Immature natural killer cell (primary cell): Measurements from ENCODE around the gene SKA1. TPM values are rescaled to one million over a fixed set of nuclear protein-coding genes. Genes with fewer than 3 reads are reported as not detected.
"Not testable (repeated sequence)": the region's sequence is repeated elsewhere in the genome, so short reads cannot be mapped to it uniquely, and the experiment has no call there.

Experiments used
- DNase-seq, 3 donors: peaks; one replicate each; pipeline ENCODE4 v3.0.0; 2022; ENCODE audit warnings: mixed read lengths in 1 of 3
- H3K27ac Mint-ChIP-seq, 6 donors: one replicate each; pipeline ENCODE4 v1.8.0; 2020; ENCODE audit warnings: mixed read lengths in 6 of 6, mild to moderate bottlenecking in 5 of 6, inconsistent platforms in 4 of 6, moderate library complexity in 3 of 6
- H3K27me3 Mint-ChIP-seq, 3 donors: one replicate each; pipeline ENCODE4 v1.8.0; 2020 to 2021; ENCODE audit warnings: low read depth in 3 of 3, mild to moderate bottlenecking in 3 of 3, mixed read lengths in 3 of 3, moderate library complexity in 3 of 3, inconsistent platforms in 1 of 3
- H3K36me3 Mint-ChIP-seq, 3 donors: one replicate each; pipeline ENCODE4 v1.8.0; 2020; ENCODE audit warnings: mixed read lengths in 3 of 3, inconsistent platforms in 2 of 3, mild to moderate bottlenecking in 2 of 3
- H3K4me1 Mint-ChIP-seq, 2 donors: one replicate each; pipeline ENCODE4 v1.8.0; 2020; ENCODE audit warnings: inconsistent platforms in 2 of 2, mild to moderate bottlenecking in 2 of 2, mixed read lengths in 2 of 2, moderate library complexity in 1 of 2
- H3K4me3 Mint-ChIP-seq, 5 donors: one replicate each; pipeline ENCODE4 v1.8.0; 2020; ENCODE audit warnings: mild to moderate bottlenecking in 5 of 5, mixed read lengths in 5 of 5, inconsistent platforms in 3 of 5, moderate library complexity in 3 of 5
- H3K9me3 Mint-ChIP-seq, 6 donors: one replicate each; pipeline ENCODE4 v1.8.0; 2020; ENCODE audit warnings: mild to moderate bottlenecking in 6 of 6, mixed read lengths in 6 of 6, inconsistent platforms in 4 of 6, moderate library complexity in 3 of 6
- polyA plus RNA-seq, 3 donors: library from polyadenylated mRNA; unstranded; fragments of 300-500 nt; fragmentation: Illumina TruSeq; gene quantifications; one replicate each; pipeline ENCODE4 v1.2.3, GENCODE V29; 2021

The SKA1 gene
- polyA plus RNA-seq, 3 donors from 2014 or later: 0.47 to 1.4 (median 1.2) TPM

DNA sequence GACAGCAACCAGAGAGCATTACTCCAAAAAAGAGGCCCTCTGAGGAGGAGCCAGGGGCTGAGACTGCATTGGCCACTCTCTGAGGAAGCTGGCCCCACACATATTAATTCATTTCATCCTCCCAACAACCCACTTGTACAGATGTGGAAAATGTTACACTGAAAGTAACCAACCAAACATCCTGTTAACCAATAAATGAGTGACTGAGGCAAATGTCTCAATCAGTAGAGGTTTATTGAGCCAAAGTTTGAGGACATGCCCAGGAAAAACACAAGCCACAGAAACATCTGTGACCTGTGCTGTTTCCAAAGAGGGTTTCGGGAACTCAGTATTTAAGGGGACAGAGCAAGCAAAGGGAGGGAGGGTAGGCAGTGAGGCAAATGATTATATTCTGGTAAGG lies 53.0 kb downstream of the SKA1 start:
- H3K9me3 Mint-ChIP-seq: peaks cover 0 to 10% (median 2%) of the 10 kb centered on the region in 6 donors
- H3K4me1 Mint-ChIP-seq: no peaks in the 10 kb centered on the region
- peaks cover 3 to 6% (median 5%) of the 10 kb centered on the region in 3 donors for H3K27me3 Mint-ChIP-seq
- no peak overlapping the region for H3K4me3 Mint-ChIP-seq
- H3K27ac Mint-ChIP-seq: no peak overlapping the region
- H3K36me3 Mint-ChIP-seq: no peaks in the 10 kb centered on the region
- DNase-seq: no peak

DNA sequence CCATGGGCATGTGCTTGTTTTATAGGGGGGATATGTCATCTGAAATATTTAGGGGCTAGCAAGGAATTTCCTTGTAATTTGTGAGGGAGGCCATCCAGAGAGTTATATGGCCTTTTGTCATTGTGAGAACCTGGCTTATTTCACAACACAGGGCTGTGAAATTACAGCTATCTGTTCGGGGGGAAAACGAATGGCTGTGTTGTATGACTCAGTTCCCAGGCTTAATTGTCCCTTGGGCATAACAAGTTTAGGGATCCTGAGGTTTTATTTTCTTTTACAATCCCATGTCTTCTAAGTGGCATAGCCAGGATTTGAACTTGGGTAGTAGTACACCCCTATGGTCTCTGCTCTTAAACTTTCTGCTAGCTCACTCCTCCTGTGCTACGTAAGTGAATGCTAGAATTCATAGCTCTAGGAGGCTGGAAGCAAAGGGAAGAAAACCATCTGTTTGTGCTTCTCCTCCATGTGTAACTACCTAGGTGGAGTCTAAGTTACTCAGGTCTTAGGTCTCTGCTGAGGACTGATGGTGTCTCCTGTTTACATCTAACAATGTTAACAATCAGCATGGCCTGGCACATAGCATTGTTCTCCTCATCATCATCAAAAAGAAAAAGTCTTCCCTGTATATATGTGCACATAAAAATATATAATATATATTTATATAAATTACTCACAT lies 53.8 kb downstream of the SKA1 start:
- H3K27me3 Mint-ChIP-seq: peaks cover 3% of the 10 kb centered on the region in 3 donors
- H3K36me3 Mint-ChIP-seq: no peaks in the 10 kb centered on the region
- no peaks in the 10 kb centered on the region for H3K4me1 Mint-ChIP-seq
- H3K4me3 Mint-ChIP-seq: no peak overlapping the region
- no peak for DNase-seq
- peaks cover 0 to 10% (median 2%) of the 10 kb centered on the region in 6 donors for H3K9me3 Mint-ChIP-seq
- no peak overlapping the region for H3K27ac Mint-ChIP-seq

DNA sequence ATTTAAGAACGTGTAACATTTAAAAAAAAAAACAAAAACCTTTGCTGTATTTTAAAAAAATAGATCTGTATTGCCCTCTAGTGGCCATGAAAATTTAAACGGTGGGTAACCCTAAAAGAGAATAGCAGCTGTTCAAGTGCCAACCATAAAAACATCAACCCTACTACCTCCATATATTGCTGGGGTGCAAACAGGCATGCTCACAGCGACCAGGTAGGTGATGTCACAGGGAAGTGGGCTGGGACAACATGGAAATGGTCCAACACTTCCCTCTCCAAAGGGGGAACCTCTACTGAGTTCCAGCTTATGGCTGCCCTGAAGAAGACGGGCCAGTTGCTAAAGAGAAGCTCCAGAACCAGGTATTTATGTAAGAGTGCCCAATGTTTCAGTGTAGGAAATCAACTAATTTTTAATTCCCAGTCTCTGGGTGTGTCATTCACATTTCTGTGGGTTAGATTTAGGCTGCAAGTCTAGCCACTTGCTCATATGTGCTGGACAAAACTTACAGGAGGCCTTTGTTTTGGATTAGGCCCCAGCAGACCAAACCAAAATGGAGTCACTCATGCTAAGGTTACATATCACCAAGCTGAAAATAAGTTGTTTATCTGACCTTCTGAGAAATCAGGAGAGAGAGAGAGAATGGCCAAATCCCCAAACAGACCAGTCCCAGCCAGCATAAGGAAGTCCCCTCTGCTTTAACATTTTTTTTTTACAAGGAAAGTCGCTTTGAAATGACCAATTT lies 54.5 kb downstream of the SKA1 start:
- H3K27me3 Mint-ChIP-seq: peaks cover 3% of the 10 kb centered on the region in 3 donors
- H3K36me3 Mint-ChIP-seq: no peaks in the 10 kb centered on the region
- H3K4me3 Mint-ChIP-seq: no peak overlapping the region
- H3K9me3 Mint-ChIP-seq: peaks cover 0 to 10% (median 2%) of the 10 kb centered on the region in 6 donors
- H3K27ac Mint-ChIP-seq: no peak overlapping the region
- no peaks in the 10 kb centered on the region for H3K4me1 Mint-ChIP-seq
- peak in 1 of 3 donors; percentile 2 for DNase-seq

DNA sequence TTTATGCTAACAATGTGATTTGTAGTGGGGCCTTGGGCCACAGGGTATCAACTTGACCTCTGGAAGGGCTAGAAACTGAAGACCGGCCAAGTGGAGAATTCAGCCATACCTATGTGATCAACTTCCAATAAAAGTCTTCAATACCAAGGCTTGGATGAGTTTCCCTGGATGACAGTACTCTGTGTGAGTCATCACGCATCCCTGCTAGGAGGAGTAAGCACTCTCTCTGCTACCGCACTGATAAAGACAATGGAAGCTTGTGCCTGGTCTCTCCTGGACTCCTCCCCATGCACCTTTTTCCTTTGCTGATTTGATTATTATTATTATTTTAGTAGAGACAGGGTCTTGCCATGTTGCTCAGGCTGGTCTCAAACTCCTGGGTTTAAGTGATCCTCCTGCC lies 58.1 kb downstream of the SKA1 start:
- Mint-ChIP-seq H3K4me1 (no peaks in the 10 kb centered on the region), H3K27me3 (peaks cover 2 to 6% (median 3%) of the 10 kb centered on the region in 3 donors), H3K4me3 (no peak overlapping the region), H3K27ac (no peak overlapping the region), H3K36me3 (no peaks in the 10 kb centered on the region), H3K9me3 (peaks cover 0 to 3% (median 0%) of the 10 kb centered on the region in 6 donors)
- no peak for DNase-seq

DNA sequence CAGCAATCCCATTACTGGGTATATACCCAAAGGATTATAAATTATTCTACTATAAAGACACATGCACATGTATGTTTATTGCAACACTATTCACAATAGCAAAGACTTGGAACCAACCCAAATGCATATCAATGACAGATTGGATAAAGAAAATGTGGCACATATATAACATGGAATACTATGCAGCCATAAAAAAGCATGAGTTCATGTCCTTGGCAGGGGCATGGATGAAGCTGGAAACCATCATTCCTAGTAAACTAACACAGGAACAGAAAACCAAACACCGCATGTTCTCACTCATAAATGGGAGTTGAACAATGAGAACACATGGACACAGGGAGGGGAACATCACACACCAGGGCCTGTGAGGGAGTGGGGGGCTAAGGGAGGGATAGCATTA lies 61.9 kb downstream of the SKA1 start:
- not testable (repeated sequence) for H3K4me3 Mint-ChIP-seq, H3K4me1 Mint-ChIP-seq, H3K9me3 Mint-ChIP-seq, H3K36me3 Mint-ChIP-seq, H3K27ac Mint-ChIP-seq, DNase-seq, H3K27me3 Mint-ChIP-seq

DNA sequence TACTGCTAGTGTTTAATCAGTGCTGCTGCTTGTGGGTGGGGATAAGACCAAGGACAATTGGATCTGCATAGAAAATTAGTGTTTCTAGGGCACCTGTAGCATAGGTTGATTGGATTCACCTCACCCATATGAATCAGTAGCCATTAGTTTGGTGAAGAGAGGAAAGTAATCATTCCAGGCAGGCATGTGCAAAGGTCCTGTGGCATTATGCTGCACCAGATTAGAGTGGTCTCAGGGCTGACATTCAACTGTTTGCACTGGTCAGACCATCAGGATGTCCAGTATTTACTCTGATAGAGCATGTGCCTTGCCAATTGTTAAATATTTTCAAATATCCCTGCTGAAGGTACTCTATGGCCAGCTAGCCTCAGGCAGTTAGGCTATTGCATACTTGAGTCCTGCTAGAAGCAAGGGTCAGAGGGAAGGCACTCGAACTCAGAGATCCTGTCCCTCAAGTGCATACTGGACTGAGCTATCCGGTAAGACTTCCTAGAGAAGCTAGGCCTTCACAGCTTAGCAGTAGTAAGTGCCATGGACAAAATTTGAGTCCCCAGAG lies 64.7 kb downstream of the SKA1 start:
- Mint-ChIP-seq H3K4me3 (no peak overlapping the region), H3K27ac (no peak overlapping the region), H3K4me1 (no peaks in the 10 kb centered on the region), H3K9me3 (peaks cover 0 to 7% (median 0%) of the 10 kb centered on the region in 6 donors), H3K27me3 (peaks cover 2 to 6% (median 4%) of the 10 kb centered on the region in 3 donors), H3K36me3 (no peaks in the 10 kb centered on the region)
- DNase-seq: no peak

DNA sequence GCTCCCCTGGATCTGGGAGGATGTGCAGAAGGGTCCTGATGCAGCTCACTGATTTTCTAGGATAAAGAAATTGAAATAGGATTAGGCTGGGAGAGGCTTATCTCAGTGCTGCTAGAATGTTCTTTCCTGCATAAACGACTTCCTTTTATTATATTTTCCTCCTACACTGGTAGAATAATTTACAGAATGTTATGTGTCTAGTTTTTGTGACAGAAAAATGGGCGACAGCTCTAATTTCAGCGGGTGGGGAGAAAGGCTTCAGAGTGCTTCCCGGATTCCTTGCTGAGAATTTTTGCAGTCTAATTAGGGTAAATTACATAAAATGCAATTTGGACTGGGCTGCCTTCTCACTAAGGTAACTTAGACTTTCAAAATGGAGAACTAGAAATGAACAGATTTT lies 66.2 kb downstream of the SKA1 start:
- peaks cover 2 to 6% (median 4%) of the 10 kb centered on the region in 3 donors for H3K27me3 Mint-ChIP-seq
- no peaks in the 10 kb centered on the region for H3K36me3 Mint-ChIP-seq
- no peak overlapping the region for H3K27ac Mint-ChIP-seq
- no peaks in the 10 kb centered on the region for H3K4me1 Mint-ChIP-seq
- H3K4me3 Mint-ChIP-seq: no peak overlapping the region
- no peak for DNase-seq
- H3K9me3 Mint-ChIP-seq: peaks cover 0 to 8% (median 3%) of the 10 kb centered on the region in 6 donors

DNA sequence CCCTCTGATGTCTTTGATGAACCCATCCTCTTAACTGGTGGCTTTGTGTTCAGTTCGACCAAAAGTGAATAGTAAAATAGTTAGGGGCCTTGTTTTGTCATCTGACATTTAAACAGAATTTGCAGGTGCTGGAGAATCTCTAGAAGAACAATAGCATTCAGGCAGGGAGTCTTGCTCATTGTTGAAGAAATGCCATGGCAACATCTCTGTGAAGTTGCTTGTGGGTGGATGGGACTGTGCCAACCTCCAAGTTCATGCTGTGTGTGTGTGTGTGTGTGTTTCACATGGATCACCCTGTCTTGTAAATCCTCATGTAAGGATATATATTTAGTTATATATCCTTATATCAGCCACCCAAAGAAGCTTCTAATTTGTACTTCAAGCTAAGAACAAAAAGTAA lies 66.7 kb downstream of the SKA1 start:
- peaks cover 0 to 8% (median 3%) of the 10 kb centered on the region in 6 donors for H3K9me3 Mint-ChIP-seq

More for the DNA sequence above, 66.7 kb downstream of the SKA1 start:
- peaks cover 2 to 6% (median 2%) of the 10 kb centered on the region in 3 donors for H3K27me3 Mint-ChIP-seq
- H3K4me3 Mint-ChIP-seq: no peak overlapping the region
- H3K27ac Mint-ChIP-seq: no peak overlapping the region
- H3K36me3 Mint-ChIP-seq: no peaks in the 10 kb centered on the region
- H3K4me1 Mint-ChIP-seq: no peaks in the 10 kb centered on the region
- no peak for DNase-seq

Other genes with a start within 250 kb of the SKA1 start
- gene MYO5B, start 179.9 kb upstream of the SKA1 start, polyA plus RNA-seq: under 1 TPM in 1 of 3 donors, not detected in 2; 0.04 TPM
- under 1 TPM in 2 of 3 donors, not detected in 1; 0.17 to 0.34 TPM for gene CFAP53, start 108.6 kb upstream of the SKA1 start, polyA plus RNA-seq
- gene MBD1, start 93.5 kb upstream of the SKA1 start, polyA plus RNA-seq: 10 to 100 TPM; 18.7 to 41.4 (median 21.6) TPM
- 10 to 100 TPM; 37.5 to 71.3 (median 52.0) TPM for gene CXXC1, start 87.4 kb upstream of the SKA1 start, polyA plus RNA-seq
- not detected for gene MAPK4, start 185.0 kb downstream of the SKA1 start, polyA plus RNA-seq